ENCODE measurements around the gene MTAP.

DNA sequence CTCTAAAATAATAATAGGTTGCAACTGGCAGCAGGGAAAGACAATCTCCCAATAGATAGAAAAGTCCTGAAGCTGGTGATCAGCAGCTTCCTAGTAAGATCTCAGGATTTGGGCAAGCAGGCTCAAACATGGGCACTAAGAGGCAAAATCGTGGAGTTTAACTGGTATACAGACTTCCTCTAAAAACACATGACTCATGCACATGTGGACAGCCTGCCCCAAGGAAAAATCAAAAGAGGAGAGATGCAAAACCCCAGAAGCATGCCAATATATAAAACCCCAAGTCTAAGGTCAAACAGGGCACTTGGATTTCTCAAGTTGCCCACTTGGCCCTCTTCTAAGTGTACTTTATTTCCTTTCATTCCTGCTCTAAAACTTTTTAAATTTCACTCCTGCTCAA is 129.0 kb downstream of the MTAP start:
- TF ChIP-seq, protein P1, sequence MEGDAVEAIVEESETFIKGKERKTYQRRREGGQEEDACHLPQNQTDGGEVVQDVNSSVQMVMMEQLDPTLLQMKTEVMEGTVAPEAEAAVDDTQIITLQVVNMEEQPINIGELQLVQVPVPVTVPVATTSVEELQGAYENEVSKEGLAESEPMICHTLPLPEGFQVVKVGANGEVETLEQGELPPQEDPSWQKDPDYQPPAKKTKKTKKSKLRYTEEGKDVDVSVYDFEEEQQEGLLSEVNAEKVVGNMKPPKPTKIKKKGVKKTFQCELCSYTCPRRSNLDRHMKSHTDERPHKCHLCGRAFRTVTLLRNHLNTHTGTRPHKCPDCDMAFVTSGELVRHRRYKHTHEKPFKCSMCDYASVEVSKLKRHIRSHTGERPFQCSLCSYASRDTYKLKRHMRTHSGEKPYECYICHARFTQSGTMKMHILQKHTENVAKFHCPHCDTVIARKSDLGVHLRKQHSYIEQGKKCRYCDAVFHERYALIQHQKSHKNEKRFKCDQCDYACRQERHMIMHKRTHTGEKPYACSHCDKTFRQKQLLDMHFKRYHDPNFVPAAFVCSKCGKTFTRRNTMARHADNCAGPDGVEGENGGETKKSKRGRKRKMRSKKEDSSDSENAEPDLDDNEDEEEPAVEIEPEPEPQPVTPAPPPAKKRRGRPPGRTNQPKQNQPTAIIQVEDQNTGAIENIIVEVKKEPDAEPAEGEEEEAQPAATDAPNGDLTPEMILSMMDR (IDR thresholded peaks at IDR 0.05) = no peak
- no peak for TF ChIP-seq POLR2A (IDR thresholded peaks at IDR 0.05)
